Head of caudate nucleus (tissue), 42 donors: ENCODE measurements around the gene HS1BP3.
A peak's percentile ranks its signal among the peaks of the same experiment; 100 is the strongest.

Experiments
- DNase-seq, 42 donors: peaks; one replicate each; pipeline versions ENCODE4 v3.0.0 to v3.0.0-alpha.2; 2020 to 2021; ENCODE audit warnings: mixed read lengths in 7 of 42
- intact Hi-C: fragments of 100-400 bp; cut with DNase I; formaldehyde crosslinking; loops from one replicate; pipeline ENCODE4 v1.15.0; 2022

Gene HS1BP3, protein sequence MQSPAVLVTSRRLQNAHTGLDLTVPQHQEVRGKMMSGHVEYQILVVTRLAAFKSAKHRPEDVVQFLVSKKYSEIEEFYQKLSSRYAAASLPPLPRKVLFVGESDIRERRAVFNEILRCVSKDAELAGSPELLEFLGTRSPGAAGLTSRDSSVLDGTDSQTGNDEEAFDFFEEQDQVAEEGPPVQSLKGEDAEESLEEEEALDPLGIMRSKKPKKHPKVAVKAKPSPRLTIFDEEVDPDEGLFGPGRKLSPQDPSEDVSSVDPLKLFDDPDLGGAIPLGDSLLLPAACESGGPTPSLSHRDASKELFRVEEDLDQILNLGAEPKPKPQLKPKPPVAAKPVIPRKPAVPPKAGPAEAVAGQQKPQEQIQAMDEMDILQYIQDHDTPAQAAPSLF

DNA sequence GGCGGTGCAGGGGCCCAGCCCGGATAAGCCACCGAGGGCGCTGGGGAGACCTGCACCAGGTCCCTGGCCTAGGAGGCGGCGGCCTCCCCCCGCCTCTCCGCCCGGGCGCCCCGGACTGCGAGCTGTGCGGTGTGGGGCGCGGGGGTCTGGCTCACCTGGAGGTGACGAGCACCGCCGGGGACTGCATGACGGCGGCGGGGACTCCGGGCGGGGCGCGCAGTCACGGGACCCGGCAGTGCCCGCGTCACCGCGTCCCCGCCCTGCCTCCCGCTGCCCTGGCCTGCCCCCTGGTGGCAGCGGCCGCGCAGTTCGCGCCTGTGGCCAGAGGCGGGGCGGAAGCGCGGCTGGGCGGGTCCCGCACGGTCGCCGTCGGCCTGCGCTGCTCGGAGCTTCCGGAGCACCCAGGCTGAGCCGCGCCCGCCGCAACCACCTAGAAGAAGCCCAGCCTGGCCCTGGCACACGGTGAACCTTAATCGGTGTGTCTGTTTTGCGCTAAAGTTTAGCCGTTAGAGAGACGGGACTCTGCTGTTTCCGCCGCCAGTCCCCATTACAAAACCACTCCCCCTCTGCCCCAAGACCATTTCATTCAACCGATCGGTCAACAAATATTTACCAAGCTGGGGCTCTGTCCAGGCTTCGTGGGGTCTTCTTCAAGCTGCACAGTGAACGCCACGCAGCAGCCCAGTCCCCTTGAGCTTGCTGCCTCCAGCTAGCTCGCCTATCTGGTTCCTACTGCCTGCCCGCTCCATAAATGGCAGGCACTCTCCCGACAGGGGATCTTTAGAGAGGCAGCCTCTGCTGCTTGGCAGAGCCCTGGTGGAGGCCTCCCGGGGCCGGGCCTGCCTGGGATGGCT is at the start of gene HS1BP3:
HS1BP3 (minus strand) TSS at position 222 of the 854 bp plus-strand sequence; CDS start at position 187, 35 bp downstream.
- peak; percentile 61 to 95 (median 88) for DNase-seq
- intact Hi-C loops = no loop called here

DNA sequence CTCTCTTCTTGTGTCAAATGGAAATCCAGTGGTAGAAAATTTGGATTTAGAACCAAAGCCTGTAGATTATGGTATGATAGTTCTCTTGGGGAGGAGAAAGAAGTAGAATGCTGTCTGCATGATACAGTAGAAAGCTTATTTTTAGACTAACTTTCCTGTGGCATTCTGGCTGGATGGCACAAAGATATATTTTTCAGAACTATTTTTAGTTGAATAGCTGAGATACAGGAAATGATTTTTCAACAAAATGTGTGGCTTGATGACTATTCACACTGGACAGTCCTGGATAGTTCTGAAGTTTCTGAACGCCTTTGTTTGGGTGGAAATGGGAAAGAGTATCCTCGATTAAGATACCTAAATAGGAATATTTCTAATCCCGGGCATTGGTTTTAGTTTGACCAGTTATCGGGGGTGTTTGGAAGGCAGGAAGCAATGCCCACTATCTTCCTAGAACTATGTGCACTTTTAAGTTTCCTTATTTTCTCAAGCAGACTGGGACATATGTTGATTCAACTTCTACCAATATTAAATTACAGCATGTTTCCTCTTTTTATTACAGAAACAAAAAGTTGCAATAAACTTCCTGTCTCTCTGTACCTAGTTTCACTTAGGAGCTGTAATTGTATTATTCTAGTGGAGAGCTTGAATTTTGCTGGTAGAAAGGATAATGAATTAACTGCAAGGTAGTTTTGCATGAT is 48.2 kb upstream of the HS1BP3 start:
- DNase-seq = no peak
- intact Hi-C loops = no loop called here

DNA sequence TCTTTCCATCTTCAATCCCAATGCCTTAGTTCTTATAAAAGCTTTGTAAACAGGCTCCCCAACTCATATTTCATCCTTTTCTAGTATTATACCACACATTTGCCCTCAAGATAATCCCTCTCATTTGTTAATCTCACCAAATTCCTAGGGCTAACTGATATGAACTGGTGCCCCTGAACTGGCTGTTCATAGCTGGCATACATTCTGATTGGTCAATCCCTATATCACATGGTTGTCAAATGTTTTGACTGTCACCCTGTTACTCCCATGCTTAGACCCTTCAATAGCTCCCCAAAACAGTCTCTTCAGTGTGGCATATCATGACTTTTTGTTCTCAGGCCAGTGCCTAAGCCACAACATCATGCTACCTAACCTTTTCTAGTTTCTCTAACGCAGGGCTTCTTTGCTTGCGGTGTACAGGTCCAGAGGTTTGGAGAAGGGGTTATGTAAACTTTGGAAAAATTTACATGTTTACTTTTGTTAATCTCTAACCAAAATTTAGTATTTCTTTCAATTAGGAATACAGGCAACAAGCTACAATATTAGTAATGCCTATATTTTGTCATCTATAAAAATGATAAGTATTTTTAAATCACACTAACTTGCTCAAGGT is 46.5 kb upstream of the HS1BP3 start:
- DNase-seq = no peak
- intact Hi-C loops = no loop called here

DNA sequence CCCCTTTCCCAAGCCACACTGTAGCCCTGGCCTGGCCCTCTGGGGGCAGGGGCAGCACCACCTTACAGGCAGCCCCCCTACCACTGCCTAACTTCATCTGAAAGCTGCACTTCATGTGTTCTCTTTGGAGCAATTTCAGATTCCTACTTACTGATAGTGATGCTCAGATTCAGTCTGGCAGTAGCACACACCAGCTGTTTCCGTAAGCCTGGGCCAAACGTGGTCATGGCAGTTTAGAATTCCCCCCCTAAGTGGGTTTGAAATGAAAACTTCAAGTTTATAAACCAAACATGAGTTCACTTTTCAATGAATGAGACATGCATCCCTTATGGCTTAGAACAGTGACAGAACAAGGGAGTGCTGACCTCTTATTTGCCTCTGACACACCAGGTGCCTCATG is 45.5 kb upstream of the HS1BP3 start:
- DNase-seq = no peak
- intact Hi-C loops = no loop called here

DNA sequence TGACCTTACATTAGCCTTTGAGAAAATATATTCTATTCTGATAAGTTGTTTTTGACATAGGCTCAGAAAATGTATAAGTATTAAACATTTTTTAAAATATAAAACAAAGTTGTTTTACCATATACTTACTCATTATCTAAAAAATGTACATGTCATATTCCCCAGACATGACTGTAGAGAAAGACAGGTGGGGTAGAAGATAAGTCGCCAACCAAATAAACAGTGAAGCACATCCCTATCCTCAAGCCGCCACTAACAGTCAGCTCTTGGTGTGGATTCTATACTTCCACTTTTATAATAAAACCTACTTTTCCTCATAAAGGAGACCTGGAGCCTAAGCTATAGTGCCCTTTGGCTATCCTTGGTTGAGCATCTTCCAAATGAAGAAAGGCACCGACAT is 42.4 kb upstream of the HS1BP3 start:
- intact Hi-C loops = no loop called here
- no peak for DNase-seq

DNA sequence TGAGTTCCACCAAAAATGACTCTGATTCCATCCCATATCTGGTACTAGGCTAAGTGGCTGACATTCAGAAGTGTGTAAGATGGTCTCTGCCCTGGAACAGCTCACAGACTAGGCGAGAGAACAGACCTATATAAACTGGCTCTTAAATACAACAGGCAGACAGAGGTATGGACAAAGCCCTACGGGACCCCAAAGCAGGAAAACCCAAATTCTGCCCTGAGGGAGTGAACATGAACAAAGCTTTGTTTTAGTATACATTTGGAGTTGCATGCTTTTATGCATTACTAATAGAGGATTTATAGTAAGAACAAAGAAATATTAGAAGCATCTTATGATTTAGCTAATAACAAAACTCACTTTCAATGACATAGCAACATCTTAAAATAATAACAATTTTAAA is 41.2 kb upstream of the HS1BP3 start:
- intact Hi-C loops = no loop called here
- DNase-seq = no peak

DNA sequence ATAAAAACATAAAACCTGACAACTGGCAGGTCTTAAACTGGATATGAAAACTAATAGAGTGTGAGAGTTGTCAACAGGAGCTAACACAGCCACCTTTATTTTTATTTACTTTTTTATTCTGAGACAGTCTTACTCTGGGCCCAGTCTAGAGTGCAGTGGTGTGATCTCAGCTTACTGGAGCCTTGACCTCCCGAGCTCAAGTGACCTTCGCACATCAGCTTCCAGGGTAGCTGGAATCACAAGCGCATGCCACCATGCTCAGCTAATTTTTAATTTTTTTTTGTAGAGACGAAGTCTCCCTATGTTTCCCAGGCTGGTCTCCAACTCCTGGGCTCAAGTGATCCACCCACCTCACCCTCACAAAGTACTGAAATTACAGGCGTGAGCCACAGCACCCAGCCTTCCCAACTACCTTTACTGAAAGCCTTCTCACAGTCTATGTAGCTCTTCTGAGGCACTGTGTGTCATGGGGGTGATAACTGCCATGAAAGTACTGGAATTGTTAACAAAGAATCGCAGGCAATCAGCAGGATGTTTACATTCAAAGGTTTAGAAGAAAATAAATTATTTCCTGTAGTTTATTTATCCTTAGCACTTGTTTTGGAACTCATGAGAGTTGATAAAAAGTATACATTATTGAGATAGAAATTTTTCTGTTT is 40.3 kb upstream of the HS1BP3 start:
- no peak for DNase-seq
- intact Hi-C loops = no loop called here

DNA sequence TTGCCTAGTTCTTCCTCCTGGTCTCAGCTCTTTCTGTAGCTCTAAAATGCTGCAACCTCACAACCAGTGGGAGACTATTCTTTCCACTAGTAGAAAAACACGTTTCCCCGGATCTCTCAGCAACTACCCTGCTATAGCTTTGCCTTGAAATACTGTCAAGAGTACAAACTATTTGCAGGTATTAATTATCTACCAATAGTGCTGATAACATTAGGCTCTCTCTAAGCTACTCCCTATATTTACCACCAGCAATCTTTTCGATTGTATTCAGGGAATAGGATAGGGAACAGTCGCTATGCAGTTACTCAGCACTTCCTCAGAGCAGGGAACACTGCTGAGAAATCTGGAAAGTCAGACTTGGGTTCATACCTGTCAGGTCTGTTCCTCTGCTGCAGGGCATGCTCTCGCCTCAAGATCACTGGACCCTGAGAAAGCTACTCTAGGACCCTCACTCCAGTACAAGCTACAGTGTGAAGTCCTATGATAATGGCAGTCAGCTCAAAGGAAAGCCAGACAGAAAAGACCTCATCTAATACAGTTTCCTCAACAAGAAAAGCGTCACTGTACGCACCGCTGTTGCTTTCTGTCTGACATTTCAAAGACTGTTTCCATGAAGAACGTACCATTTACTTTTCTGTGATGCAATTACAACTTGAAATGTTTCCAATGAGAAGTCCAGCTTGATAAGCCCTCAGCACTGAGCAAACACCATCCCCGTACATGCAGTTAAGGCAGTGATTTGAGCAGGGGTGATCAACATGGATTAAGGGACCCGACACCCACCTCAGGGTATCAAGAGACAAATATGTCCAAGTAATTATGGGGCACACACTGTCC is 38.7 kb upstream of the HS1BP3 start:
- no peak for DNase-seq
- intact Hi-C loops = no loop called here

DNA sequence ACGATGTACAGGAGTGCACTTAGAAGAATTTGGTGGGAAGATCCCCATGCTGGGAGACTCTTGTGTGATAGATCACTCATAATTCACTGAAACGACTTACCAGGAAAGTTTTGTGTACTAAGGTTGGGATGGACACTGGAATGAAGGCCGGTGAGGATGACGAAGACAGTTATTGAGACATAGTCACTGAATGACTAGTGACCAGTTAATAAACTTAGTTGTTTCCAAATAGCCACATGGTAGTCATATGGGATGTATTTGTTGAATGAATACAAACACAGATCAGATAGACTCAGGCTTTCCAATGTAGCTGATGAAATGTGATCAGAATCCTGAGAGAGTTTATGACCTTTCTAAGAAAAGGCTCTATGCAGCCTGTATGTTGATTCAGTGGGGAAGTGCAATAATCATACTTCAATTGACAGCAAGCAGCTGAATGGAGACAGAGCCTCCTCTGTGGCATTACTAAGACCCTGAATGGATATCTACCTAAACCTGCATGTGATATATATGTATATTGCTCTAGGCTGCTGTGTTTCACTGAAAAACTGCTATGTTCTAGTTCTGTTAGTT is 36.4 kb upstream of the HS1BP3 start:
- intact Hi-C loops = no loop called here
- DNase-seq = no peak

DNA sequence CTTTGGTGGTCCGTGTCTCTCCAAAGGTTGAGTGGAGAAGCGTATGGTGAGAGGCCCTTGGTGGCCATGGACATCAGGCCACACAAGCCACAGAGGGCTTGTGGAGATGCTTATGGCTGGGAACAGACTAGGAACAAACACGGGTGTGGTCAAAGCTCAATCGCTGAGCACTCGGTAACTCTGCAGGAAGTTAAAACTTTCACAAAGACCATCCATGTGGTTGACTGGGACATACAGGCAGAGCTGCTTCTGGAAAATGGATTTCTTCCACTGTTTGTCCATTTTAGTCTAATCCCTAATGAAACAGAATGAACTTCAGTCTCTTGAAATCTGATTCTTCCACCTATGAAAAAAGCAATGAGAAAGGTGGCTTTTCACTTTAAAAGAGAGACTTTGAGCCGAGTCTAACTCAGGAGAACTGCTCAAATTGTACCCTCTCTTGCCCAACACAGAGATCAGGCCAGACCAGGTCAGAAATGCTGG is 33.7 kb upstream of the HS1BP3 start:
- intact Hi-C loops = no loop called here
- no peak for DNase-seq

DNA sequence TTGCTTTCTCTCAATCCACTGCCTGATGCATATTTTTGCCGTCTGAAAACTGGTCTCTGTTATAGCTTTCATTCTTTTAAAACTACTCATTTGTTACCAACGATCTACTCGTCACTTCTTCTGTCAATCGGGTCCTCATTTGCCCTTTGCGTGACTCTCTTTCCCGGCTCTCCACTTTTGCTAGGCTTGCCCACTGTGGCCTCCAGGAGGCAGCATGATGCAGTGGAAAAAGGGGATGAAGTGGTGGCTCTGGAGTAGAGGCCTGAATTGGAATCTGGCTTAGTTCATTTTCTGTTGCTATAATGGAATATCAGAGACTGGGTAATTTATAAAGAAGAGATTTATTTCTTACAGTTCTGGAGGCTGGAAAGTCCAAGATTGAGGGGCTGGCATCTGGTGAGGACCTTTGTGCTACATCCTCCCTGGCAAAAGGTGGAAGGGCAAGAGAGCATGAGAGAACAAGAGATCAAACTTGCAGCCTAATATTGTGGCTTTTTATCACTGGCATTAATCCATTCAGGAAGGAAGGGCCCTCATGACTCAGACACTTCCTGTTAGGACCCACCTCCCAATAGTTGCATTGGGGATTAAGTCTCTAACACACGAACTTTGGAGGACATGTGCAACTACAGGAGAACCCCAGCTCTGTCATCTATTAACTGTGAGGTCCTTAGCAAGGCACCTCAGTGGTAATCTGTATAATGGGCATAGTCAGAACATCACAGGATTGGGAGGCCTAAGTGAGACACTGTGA is 31.4 kb upstream of the HS1BP3 start:
- peak in 1 of 42 donors; percentile 34 for DNase-seq
- intact Hi-C loops = no loop called here

DNA sequence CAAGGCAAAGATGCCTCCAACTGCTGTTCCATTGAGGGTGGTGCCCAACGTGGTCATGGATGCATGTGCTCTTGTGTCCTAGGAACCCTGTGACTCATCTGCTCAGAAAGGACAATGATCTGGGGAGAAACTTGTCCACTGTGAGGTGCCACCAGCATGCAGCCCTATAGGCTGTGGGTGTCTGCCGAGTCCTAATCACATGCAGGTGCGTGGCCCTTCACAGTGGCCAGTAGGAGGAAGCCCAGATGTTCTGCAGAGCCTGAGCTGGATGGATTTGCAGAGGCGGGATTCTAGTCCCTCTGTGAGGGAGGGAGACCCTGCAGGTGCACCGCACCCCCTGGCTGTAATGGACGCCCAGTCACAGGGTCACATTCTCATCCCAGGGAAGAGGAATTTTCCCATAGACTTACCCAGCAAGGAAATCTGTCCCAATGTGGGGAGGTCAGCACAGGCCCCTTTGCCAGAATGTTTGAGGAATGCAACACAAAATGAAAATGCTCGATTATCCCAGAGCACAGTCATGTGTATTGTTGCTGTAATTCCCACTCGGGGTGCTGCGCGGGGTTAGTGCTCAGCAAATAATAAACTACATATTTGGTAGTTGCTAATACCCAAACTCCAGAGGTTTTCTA is 30.0 kb upstream of the HS1BP3 start:
- no peak for DNase-seq
- intact Hi-C loops = no loop called here

DNA sequence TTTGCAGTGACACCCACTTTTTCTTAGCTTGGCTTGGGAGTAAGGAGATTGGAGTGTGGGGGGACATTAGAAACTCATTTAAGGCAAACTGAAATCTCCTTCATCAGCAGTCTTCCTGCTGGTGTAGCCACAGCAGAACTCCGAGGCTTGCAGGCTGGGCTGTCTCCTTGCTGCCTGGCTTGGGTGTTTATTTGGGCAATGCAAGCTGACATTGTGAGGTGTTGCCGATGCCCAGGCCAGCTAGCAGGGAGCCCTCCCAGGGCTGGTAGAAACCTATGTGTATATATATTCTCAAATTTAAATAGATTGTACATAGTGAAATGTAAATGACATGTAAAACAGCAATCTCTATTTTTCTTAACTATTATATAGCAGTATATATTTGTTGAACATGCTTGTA is 27.9 kb upstream of the HS1BP3 start:
- intact Hi-C loops = no loop called here
- no peak for DNase-seq

DNA sequence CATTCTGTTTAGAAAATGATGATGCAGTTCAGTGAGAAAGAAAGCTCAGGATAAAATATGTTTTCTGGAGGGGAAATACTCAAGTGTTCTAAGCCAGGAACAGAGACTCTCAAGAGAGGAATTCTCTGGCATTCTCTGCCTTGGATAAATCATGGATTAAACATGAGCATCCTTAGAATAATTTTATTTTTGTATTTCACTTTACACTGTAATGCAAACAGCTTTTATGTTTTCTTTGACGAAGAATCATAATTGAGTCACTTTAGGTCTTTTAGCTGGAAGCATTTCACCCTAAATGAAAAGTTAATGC is 27.1 kb upstream of the HS1BP3 start:
- DNase-seq = no peak
- intact Hi-C loops = no loop called here

DNA sequence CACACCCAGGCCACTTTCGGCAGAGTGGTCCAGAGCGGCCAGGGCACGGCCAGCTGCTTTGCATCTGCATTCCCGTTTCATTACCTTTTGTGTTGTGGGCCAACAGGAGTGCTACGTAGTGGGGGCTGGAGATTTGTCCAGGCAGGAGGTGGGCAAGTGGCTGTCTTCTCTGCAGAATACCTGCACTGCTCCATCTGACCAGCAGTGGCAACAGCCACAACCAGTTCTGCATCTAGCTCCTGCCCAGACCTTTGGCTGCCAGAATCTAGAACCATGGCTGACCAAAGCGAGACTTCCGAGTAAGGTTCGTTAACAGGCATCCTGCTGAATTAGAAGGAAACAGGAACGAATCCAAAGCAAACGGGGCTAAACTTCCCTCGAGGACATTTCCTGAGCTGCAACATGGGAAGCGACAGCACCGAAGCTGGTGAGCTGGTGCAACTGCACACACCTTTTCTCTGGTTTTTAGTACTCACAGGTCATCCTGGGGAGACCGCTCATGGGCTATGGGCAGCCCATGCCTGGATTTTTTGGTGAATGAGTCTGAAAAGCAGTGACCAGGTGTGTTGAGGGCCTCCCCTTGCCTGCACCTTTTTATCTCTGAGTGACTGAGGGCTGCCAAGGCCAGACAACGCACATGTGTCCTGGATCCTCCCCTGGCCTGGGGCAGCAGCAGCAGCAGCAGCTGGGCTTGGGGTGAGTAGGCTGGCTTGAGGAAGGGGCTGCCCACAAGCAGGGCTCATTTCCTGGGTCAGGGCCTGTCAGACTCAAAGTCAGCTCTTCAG is 26.6 kb upstream of the HS1BP3 start:
- intact Hi-C loops = no loop called here
- DNase-seq = no peak
